Right ventricle myocardium inferior (tissue), 1 donor: ENCODE measurements around the gene KASH5. TPM values are rescaled to one million over a fixed set of nuclear protein-coding genes. Genes with fewer than 3 reads are reported as not detected.

ENCODE experiments used
- ATAC-seq: fragments of 200-7000 bp; cut with Tn5 transposase; one replicate; pipeline ENCODE4 v1.9.1; 2020; ENCODE audit warnings: mild to moderate bottlenecking, moderate library complexity
- DNase-seq: peaks from one replicate; pipeline ENCODE4 v3.0.0; 2021; ENCODE audit errors: missing footprints
- intact Hi-C: fragments of 100-400 bp; cut with DNase I; formaldehyde crosslinking; loops from one replicate; pipeline ENCODE4 v1.11.0; 2022
- total RNA-seq: library from RNA; stranded (reverse); fragmentation: NEBNext Ultra II Directional; extraction: Animal tissue kit (Norgen Biotek cat#: 25700); gene quantifications from one replicate; pipeline ENCODE4 v1.2.1, GENCODE V29; 2021
- donor health status: DM: no; HTN: yes; CAD: no; lungs with severe emphysema.

The KASH5 gene
- total RNA-seq, 1 donor from 2014 or later = not detected

GRCh38 chr19:49463960-49464740, 76.1 kb downstream of the KASH5 start:
- intact Hi-C loops = no loop called here
- ATAC-seq (no peak), DNase-seq (no peak)

GRCh38 chr19:49465371-49465770, 77.3 kb downstream of the KASH5 start:
- DNase-seq (no peak), ATAC-seq (no peak)
- intact Hi-C loops = no loop called here

Other genes starting within 250 kb of the KASH5 start
- gene HRC, start 232.9 kb upstream of the KASH5 start, total RNA-seq = 843 TPM
- gene TRPM4, start 230.5 kb upstream of the KASH5 start, total RNA-seq = 28.5 TPM
- gene SLC6A16, start 63.1 kb upstream of the KASH5 start, total RNA-seq = 0.92 TPM
- 9.1 TPM for gene CD37, start 52.8 kb upstream of the KASH5 start, total RNA-seq
- gene TEAD2, start 25.8 kb upstream of the KASH5 start, total RNA-seq = 63.6 TPM
- not detected for gene DKKL1, start 24.4 kb upstream of the KASH5 start, total RNA-seq
- not detected for gene PTH2, start 35.2 kb downstream of the KASH5 start, total RNA-seq
- not detected for gene GFY, start 37.1 kb downstream of the KASH5 start, total RNA-seq
- 1.8 TPM for gene SLC17A7, start 53.3 kb downstream of the KASH5 start, total RNA-seq
- 32.4 TPM for gene PIH1D1, start 63.6 kb downstream of the KASH5 start, total RNA-seq
- 12.7 TPM for gene ALDH16A1, start 65.0 kb downstream of the KASH5 start, total RNA-seq
- 4.7 TPM for gene FLT3LG, start 86.0 kb downstream of the KASH5 start, total RNA-seq
- 1,486 TPM for gene RPL13A, start 99.4 kb downstream of the KASH5 start, total RNA-seq
- gene RPS11, start 108.2 kb downstream of the KASH5 start, total RNA-seq = 1,100 TPM
- 105 TPM for gene FCGRT, start 124.4 kb downstream of the KASH5 start, total RNA-seq
- 7.4 TPM for gene RCN3, start 139.8 kb downstream of the KASH5 start, total RNA-seq
- gene NOSIP, start 192.3 kb downstream of the KASH5 start, total RNA-seq = 49.6 TPM
- gene PRRG2, start 193.1 kb downstream of the KASH5 start, total RNA-seq = 0.76 TPM
- gene PRR12, start 202.9 kb downstream of the KASH5 start, total RNA-seq = 14.5 TPM